WTC11 (cell line): ENCODE results near the gene CCDC61. TPM values are rescaled to one million over a fixed set of nuclear protein-coding genes. Genes with fewer than 3 reads are reported as not detected.

Experiments used
- ATAC-seq: fragments of 200-7000 bp; cut with Tn5 transposase; 2 replicates; pipeline ENCODE4 v1.10.0; 2021; ENCODE audit warnings: mild to moderate bottlenecking, moderate library complexity
- CTCF ChIA-PET: fragments of 300-600 bp; sonication (Branson Sonifier 250); formaldehyde crosslinking; loops from one replicate; lab custom pipeline; 2021; ENCODE audit warnings: antibody characterized with exemption; lab: Charles Lee
- POLR2A ChIA-PET: fragments of 350-600 bp; sonication (Branson Sonifier 250); formaldehyde crosslinking; loops from one replicate; lab custom pipeline; 2021; ENCODE audit warnings: antibody characterized with exemption; lab: Charles Lee
- DNase-seq: peaks from one replicate; pipeline ENCODE4 v3.0.0; 2021; ENCODE audit warnings: low spot score
- H3K27ac Mint-ChIP-seq: 2 replicates; pipeline ENCODE4 v1.8.0; 2021; ENCODE audit warnings: mixed read lengths
- H3K27me3 Mint-ChIP-seq: 2 replicates; pipeline ENCODE4 v1.8.0; 2021; ENCODE audit warnings: low read depth, mild to moderate bottlenecking, moderate library complexity, mixed read lengths
- H3K36me3 Mint-ChIP-seq: 2 replicates; pipeline ENCODE4 v1.8.0; 2021; ENCODE audit warnings: mixed read lengths
- H3K4me1 Mint-ChIP-seq: 2 replicates; pipeline ENCODE4 v1.8.0; 2022; ENCODE audit warnings: mixed read lengths
- H3K4me3 Mint-ChIP-seq: 2 replicates; pipeline ENCODE4 v1.8.0; 2021; ENCODE audit warnings: mild to moderate bottlenecking, moderate library complexity, mixed read lengths
- H3K9me3 Mint-ChIP-seq: 2 replicates; pipeline ENCODE4 v1.8.0; 2021; ENCODE audit warnings: mixed read lengths
- AR ChIP-seq: fragments of 250-450 bp; sonication (Bioruptor Pico); IDR thresholded peaks from 2 replicates; pipeline ENCODE4 v1.9.0; 2021; ENCODE audit warnings: mild to moderate bottlenecking
- ATF6 ChIP-seq: sonication (generic); formaldehyde crosslinking; IDR thresholded peaks from 2 replicates; pipeline ENCODE4 v1.8.1; 2023; ENCODE audit warnings: mild to moderate bottlenecking, missing genetic modification reagents
- CDX4 ChIP-seq: fragments of 250-450 bp; sonication (Bioruptor Pico); IDR thresholded peaks from 2 replicates; pipeline ENCODE4 v1.9.0; 2021; ENCODE audit warnings: moderate library complexity, mild to moderate bottlenecking, inconsistent platforms, borderline replicate concordance
- E2F1 ChIP-seq: sonication (generic); formaldehyde crosslinking; IDR thresholded peaks from 2 replicates; pipeline ENCODE4 v1.8.0; 2022; ENCODE audit warnings: mild to moderate bottlenecking, missing genetic modification reagents
- E2F4 ChIP-seq: sonication (generic); formaldehyde crosslinking; IDR thresholded peaks from 2 replicates; pipeline ENCODE4 v1.8.1; 2022; ENCODE audit warnings: low read depth, mild to moderate bottlenecking, moderate library complexity, missing genetic modification reagents, borderline replicate concordance
- ETV6 ChIP-seq: sonication (generic); formaldehyde crosslinking; IDR thresholded peaks from 2 replicates; pipeline ENCODE4 v1.8.1; 2022; ENCODE audit warnings: mild to moderate bottlenecking, missing genetic modification reagents
- FOXJ3 ChIP-seq: sonication (generic); formaldehyde crosslinking; IDR thresholded peaks from 2 replicates; pipeline ENCODE4 v1.9.0; 2021; ENCODE audit warnings: missing genetic modification reagents, mild to moderate bottlenecking, borderline replicate concordance
- FOXK1 ChIP-seq: sonication (generic); formaldehyde crosslinking; IDR thresholded peaks from 2 replicates; pipeline ENCODE4 v1.8.0; 2022; ENCODE audit warnings: mild to moderate bottlenecking, moderate library complexity, missing genetic modification reagents
- FOXP1 ChIP-seq: sonication (generic); formaldehyde crosslinking; IDR thresholded peaks from 2 replicates; pipeline ENCODE4 v1.8.0; 2022; ENCODE audit warnings: missing genetic modification reagents, mild to moderate bottlenecking, moderate library complexity, borderline replicate concordance
- GTF2I ChIP-seq: fragments of 250-450 bp; sonication (Bioruptor Pico); conservative IDR thresholded peaks from 2 replicates; pipeline ENCODE4 v1.4.0; 2021; ENCODE audit warnings: mild to moderate bottlenecking
- MXD4 ChIP-seq: fragments of 250-450 bp; sonication (Bioruptor Pico); IDR thresholded peaks from 2 replicates; pipeline ENCODE4 v1.8.0; 2021; ENCODE audit warnings: mild to moderate bottlenecking, moderate library complexity, borderline replicate concordance
- MYBL2 ChIP-seq: sonication (generic); formaldehyde crosslinking; IDR thresholded peaks from 2 replicates; pipeline ENCODE4 v1.8.1; 2023; ENCODE audit warnings: mild to moderate bottlenecking, moderate library complexity, missing genetic modification reagents
- NFE2L1 ChIP-seq: sonication (generic); formaldehyde crosslinking; IDR thresholded peaks from 2 replicates; pipeline ENCODE4 v1.8.1; 2023; ENCODE audit warnings: missing genetic modification reagents
- NR1H2 ChIP-seq: sonication (generic); formaldehyde crosslinking; IDR thresholded peaks from 2 replicates; pipeline ENCODE4 v1.9.0; 2021; ENCODE audit warnings: mild to moderate bottlenecking, moderate library complexity, missing genetic modification reagents
- PRRX2 ChIP-seq: fragments of 250-450 bp; sonication (Bioruptor Pico); IDR thresholded peaks from 2 replicates; pipeline ENCODE4 v1.8.0; 2021; ENCODE audit warnings: mild to moderate bottlenecking
- TCF7 ChIP-seq: sonication (generic); formaldehyde crosslinking; IDR thresholded peaks from 2 replicates; pipeline ENCODE4 v1.8.0; 2022; ENCODE audit warnings: mild to moderate bottlenecking, low read depth, missing genetic modification reagents, moderate library complexity
- TEAD1 ChIP-seq: sonication (generic); formaldehyde crosslinking; IDR thresholded peaks from 2 replicates; pipeline ENCODE4 v1.8.0; 2022; ENCODE audit warnings: mild to moderate bottlenecking, missing genetic modification reagents
- ZMAT4 ChIP-seq: fragments of 250-450 bp; sonication (Bioruptor Pico); IDR thresholded peaks from 2 replicates; pipeline ENCODE4 v1.9.0; 2021; ENCODE audit warnings: mild to moderate bottlenecking
- ZNF121 ChIP-seq: sonication (generic); formaldehyde crosslinking; IDR thresholded peaks from 2 replicates; pipeline ENCODE4 v1.8.0; 2023; ENCODE audit warnings: missing genetic modification reagents
- ZNF532 ChIP-seq: fragments of 250-450 bp; sonication (Bioruptor Pico); IDR thresholded peaks from 2 replicates; pipeline ENCODE4 v1.9.0; 2021; ENCODE audit warnings: mild to moderate bottlenecking, borderline replicate concordance
- total RNA-seq: library from RNA; stranded (reverse); gene quantifications from 3 replicates; pipeline ENCODE4 v1.2.3, GENCODE V29; 2021

Gene CCDC61
- total RNA-seq, 1 experiment from 2014 or later: 33.7 TPM

- Mint-ChIP-seq H3K4me3 (no peak overlapping the region), H3K9me3 (no peaks in the 10 kb centered on the region; the same call in 1 of the 2 replicates), H3K27ac (no peak overlapping the region), H3K36me3 (peaks cover 6% of the 10 kb centered on the region; the same call in 1 of the 2 replicates), H3K4me1 (peaks cover 13% of the 10 kb centered on the region), H3K27me3 (peaks cover 83% of the 10 kb centered on the region)
- CTCF ChIA-PET: no interaction called here
- TF ChIP-seq TEAD1 (no peak), MXD4 (CRISPR knock-in tag) (no peak), AR (CRISPR knock-in tag) (no peak), CDX4 (CRISPR knock-in tag) (no peak), ZNF121 (CRISPR knock-in tag) (no peak), ZNF532 (CRISPR knock-in tag) (no peak), NFE2L1 (no peak), ZMAT4 (no peak), FOXP1 (CRISPR knock-in tag) (no peak), TCF7 (no peak), ETV6 (no peak), FOXK1 (CRISPR knock-in tag) (no peak), PRRX2 (CRISPR knock-in tag) (no peak), ATF6 (CRISPR knock-in tag) (no peak), MYBL2 (no peak), NR1H2 (CRISPR knock-in tag) (no peak), FOXJ3 (no peak), E2F4 (CRISPR knock-in tag) (no peak), E2F1 (no peak), GTF2I (CRISPR knock-in tag) (no peak)
- POLR2A ChIA-PET: no interaction called here
- DNase-seq: no peak
- ATAC-seq: no peak
Observed at GRCh38 chr19:45958769-45959516, 36.3 kb upstream of the CCDC61 start.
